Muscle layer of colon (tissue), 2 donors: ENCODE measurements around the gene CCNC.

Experiments used
- H3K27ac ChIP-seq: one replicate; pipeline ENCODE4 v1.7.0; 2013; ENCODE audit warnings: low read depth, mild to moderate bottlenecking, low read length, moderate library complexity
- H3K27me3 ChIP-seq, 2 donors: one replicate each; pipeline ENCODE4 v1.7.0; 2013; ENCODE audit warnings: low read length in 2 of 2, mild to moderate bottlenecking in 2 of 2; ENCODE audit not compliant: insufficient read depth in 2 of 2, control insufficient read depth in 1 of 2
- H3K36me3 ChIP-seq: one replicate; pipeline ENCODE4 v1.7.0; 2013; ENCODE audit warnings: mild to moderate bottlenecking, low read length; ENCODE audit not compliant: insufficient read depth
- H3K4me1 ChIP-seq: one replicate; pipeline ENCODE4 v1.7.0; 2013; ENCODE audit warnings: mild to moderate bottlenecking, low read length; ENCODE audit not compliant: insufficient read depth
- H3K4me3 ChIP-seq, 2 donors: one replicate each; pipeline ENCODE4 v1.7.0; 2013; ENCODE audit warnings: low read length in 2 of 2, low read depth in 1 of 2, mild to moderate bottlenecking in 1 of 2, moderate library complexity in 1 of 2
- H3K9ac ChIP-seq: one replicate; pipeline ENCODE4 v1.7.0; 2013; ENCODE audit warnings: low read length
- H3K9me3 ChIP-seq: one replicate; pipeline ENCODE4 v1.7.0; 2013; ENCODE audit warnings: mild to moderate bottlenecking, low read length
- donor health status: abdominal sarcoma.
- donor health status: Adenocarcinoma of cecum.

The CCNC gene, protein sequence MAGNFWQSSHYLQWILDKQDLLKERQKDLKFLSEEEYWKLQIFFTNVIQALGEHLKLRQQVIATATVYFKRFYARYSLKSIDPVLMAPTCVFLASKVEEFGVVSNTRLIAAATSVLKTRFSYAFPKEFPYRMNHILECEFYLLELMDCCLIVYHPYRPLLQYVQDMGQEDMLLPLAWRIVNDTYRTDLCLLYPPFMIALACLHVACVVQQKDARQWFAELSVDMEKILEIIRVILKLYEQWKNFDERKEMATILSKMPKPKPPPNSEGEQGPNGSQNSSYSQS

GRCh38 chr6:99568103-99568933 is at the start of gene CCNC:
Gene CCNC (minus strand): TSS chr6:99568660. CDS start chr6:99568527, 133 bp downstream.
- H3K9ac ChIP-seq = peak within 1 kb of the TSS; percentile 91
- no peaks in the 10 kb centered on the region for H3K27me3 ChIP-seq
- H3K27ac ChIP-seq = peak within 1 kb of the TSS; percentile 83
- peaks cover 8% of the 10 kb centered on the region for H3K4me1 ChIP-seq
- H3K9me3 ChIP-seq = no peaks in the 10 kb centered on the region
- peak within 1 kb of the TSS; percentile 81 to 85 for H3K4me3 ChIP-seq
- no peaks in the 10 kb centered on the region for H3K36me3 ChIP-seq

DNA sequence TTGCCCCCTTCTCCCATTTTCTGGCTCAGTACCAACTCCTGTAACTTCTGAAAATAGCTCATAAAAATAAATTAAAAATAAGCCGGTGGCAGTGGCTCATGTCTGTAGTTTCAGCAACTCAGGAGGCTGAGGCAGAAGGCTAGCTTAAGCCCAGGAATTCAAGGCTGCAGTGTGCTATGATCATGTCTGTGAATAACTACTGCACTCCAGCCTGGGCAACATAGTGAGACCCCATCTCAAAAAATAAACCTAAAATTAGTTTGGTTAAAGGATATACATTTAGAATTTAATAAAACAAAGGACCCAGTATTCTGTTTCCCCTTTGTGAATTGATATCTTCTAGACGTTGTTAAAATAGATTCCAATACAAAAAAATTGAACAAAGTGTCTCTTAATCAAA is 48.7 kb upstream of the CCNC start:
- no peak overlapping the region for H3K27ac ChIP-seq
- no peaks in the 10 kb centered on the region for H3K9me3 ChIP-seq
- H3K36me3 ChIP-seq = no peaks in the 10 kb centered on the region
- peaks cover 6% of the 10 kb centered on the region for H3K4me1 ChIP-seq
- H3K9ac ChIP-seq = no peak overlapping the region
- H3K4me3 ChIP-seq = no peak overlapping the region
- peaks cover 67 to 80% of the 10 kb centered on the region in 2 donors for H3K27me3 ChIP-seq

- H3K4me3 ChIP-seq = peak overlapping the region; percentile 41 to 54
- no peak overlapping the region for H3K9ac ChIP-seq
- H3K27me3 ChIP-seq = peaks cover 62 to 95% of the 10 kb centered on the region in 2 donors
- no peak overlapping the region for H3K27ac ChIP-seq
- peaks cover 6% of the 10 kb centered on the region for H3K4me1 ChIP-seq
- H3K9me3 ChIP-seq = no peaks in the 10 kb centered on the region
- H3K36me3 ChIP-seq = no peaks in the 10 kb centered on the region
Observed at GRCh38 chr6:99614430-99615186, 46.1 kb upstream of the CCNC start.

GRCh38 chr6:99613705-99614429 is 45.4 kb upstream of the CCNC start:
- H3K9me3 ChIP-seq = no peaks in the 10 kb centered on the region
- H3K27me3 ChIP-seq = peaks cover 63 to 96% of the 10 kb centered on the region in 2 donors
- H3K36me3 ChIP-seq = no peaks in the 10 kb centered on the region
- H3K4me3 ChIP-seq = peak overlapping the region; percentile 41 to 54
- no peak overlapping the region for H3K9ac ChIP-seq
- H3K27ac ChIP-seq = no peak overlapping the region
- peaks cover 6% of the 10 kb centered on the region for H3K4me1 ChIP-seq

GRCh38 chr6:99613409-99613704 is 44.9 kb upstream of the CCNC start:
- Histone ChIP-seq H3K9me3 (no peaks in the 10 kb centered on the region), H3K36me3 (no peaks in the 10 kb centered on the region), H3K27ac (no peak overlapping the region), H3K27me3 (peaks cover 63 to 96% of the 10 kb centered on the region in 2 donors), H3K9ac (no peak overlapping the region), H3K4me3 (peak overlapping the region in 1 of 2 donors; percentile 41), H3K4me1 (peaks cover 6% of the 10 kb centered on the region)

GRCh38 chr6:99612551-99613408 is 44.3 kb upstream of the CCNC start:
- H3K9me3 ChIP-seq = no peaks in the 10 kb centered on the region
- H3K27me3 ChIP-seq = peaks cover 63 to 96% of the 10 kb centered on the region in 2 donors
- H3K9ac ChIP-seq = no peak overlapping the region
- H3K4me3 ChIP-seq = peak overlapping the region in 1 of 2 donors; percentile 41
- peaks cover 6% of the 10 kb centered on the region for H3K4me1 ChIP-seq
- H3K36me3 ChIP-seq = no peaks in the 10 kb centered on the region
- H3K27ac ChIP-seq = no peak overlapping the region

- no peaks in the 10 kb centered on the region for H3K36me3 ChIP-seq
- no peaks in the 10 kb centered on the region for H3K9me3 ChIP-seq
- no peak overlapping the region for H3K9ac ChIP-seq
- no peak overlapping the region for H3K27ac ChIP-seq
- H3K27me3 ChIP-seq = peaks cover 63 to 96% of the 10 kb centered on the region in 2 donors
- H3K4me3 ChIP-seq = no peak overlapping the region
- peaks cover 6% of the 10 kb centered on the region for H3K4me1 ChIP-seq
Observed at GRCh38 chr6:99611148-99611547, 42.7 kb upstream of the CCNC start.

- H3K27me3 ChIP-seq = peaks cover 66 to 96% of the 10 kb centered on the region in 2 donors
- no peak overlapping the region for H3K9ac ChIP-seq
- H3K9me3 ChIP-seq = no peaks in the 10 kb centered on the region
- no peak overlapping the region for H3K27ac ChIP-seq
- no peak overlapping the region for H3K4me3 ChIP-seq
- H3K4me1 ChIP-seq = peaks cover 6% of the 10 kb centered on the region
- no peaks in the 10 kb centered on the region for H3K36me3 ChIP-seq
Observed at GRCh38 chr6:99609905-99610489, 41.5 kb upstream of the CCNC start.

GRCh38 chr6:99608886-99609482 is 40.5 kb upstream of the CCNC start:
- Histone ChIP-seq H3K27ac (no peak overlapping the region), H3K4me3 (no peak overlapping the region), H3K4me1 (peaks cover 9% of the 10 kb centered on the region), H3K27me3 (peaks cover 71 to 96% of the 10 kb centered on the region in 2 donors), H3K9ac (no peak overlapping the region), H3K9me3 (no peaks in the 10 kb centered on the region), H3K36me3 (no peaks in the 10 kb centered on the region)
